GM18909 (cell line): ENCODE results near the gene FBXO34.
"Not testable (repeated sequence)": the region's sequence is repeated elsewhere in the genome, so short reads cannot be mapped to it uniquely, and the experiment has no call there.

ENCODE experiments used
- ATAC-seq: cut with Tn5 transposase; IDR thresholded peaks from one replicate; pipeline ENCODE4 v1.9.1; 2021; ENCODE audit warnings: mild to moderate bottlenecking; ENCODE audit not compliant: unreplicated experiment, poor library complexity

The FBXO34 gene

GRCh38 chr14:55373784-55374705, 102.8 kb downstream of the FBXO34 start:
- no peak for ATAC-seq

- no peak for ATAC-seq
Measured at GRCh38 chr14:55374771-55375170, 103.5 kb downstream of the FBXO34 start.

GRCh38 chr14:55377236-55377635, 106.0 kb downstream of the FBXO34 start:
- ATAC-seq, result no peak

- ATAC-seq, result no peak
Measured at GRCh38 chr14:55381040-55381439, 109.8 kb downstream of the FBXO34 start.

GRCh38 chr14:55381561-55381960, 110.3 kb downstream of the FBXO34 start:
- no peak for ATAC-seq

- no peak for ATAC-seq
Measured at GRCh38 chr14:55382483-55382882, 111.3 kb downstream of the FBXO34 start.

DNA sequence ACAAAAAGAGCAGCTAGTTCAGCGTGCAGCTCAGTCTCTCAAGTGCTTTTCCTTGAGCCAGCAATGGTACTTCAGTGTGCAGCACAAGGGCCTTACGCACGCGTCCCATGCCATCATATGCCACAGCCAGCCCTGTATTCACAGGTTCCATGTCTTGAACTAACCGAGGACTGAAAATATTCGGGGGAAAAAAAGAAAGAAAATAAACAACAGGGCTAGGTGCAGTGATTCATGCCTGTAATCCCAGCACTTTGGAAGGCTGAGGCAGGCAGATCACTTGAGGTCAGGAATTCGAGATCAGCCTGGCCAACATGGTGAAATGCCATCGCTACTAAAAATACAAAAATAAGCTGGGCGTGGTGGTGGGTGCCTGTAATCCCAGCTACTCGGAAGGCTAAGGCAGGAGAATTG, 111.8 kb downstream of the FBXO34 start:
- not testable (repeated sequence) for ATAC-seq

DNA sequence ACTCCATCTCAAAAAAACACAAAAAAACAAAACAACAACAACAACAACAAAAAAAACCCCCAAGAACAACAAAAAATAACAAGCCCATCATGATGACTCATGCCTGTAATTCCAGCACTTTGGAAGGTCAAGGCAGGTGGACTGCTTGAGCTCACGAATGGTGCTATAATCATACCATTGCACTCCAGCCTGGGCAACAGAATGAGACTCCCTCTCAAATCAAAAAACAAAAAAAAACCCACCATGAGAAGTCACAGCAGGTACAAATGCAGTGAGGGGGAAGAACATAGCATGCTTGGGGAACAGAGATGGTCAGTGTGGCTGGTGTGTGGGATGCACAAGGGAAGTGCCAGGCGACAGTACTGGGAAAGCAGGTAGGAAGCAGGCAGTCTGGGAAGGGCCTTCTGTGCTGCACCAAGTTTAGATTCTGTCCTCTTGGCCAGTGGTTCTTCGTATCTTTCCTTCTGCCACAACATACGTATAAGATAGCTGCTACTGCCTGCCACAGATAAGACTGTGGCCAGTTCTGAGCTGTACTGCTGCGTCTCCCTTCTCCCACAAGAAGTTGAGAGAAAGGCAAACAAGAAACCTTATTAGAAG, 112.4 kb downstream of the FBXO34 start:
- ATAC-seq, result no peak

GRCh38 chr14:55384536-55384935, 113.3 kb downstream of the FBXO34 start:
- ATAC-seq, result no peak

GRCh38 chr14:55386037-55386808, 115.0 kb downstream of the FBXO34 start:
- ATAC-seq, result no peak

DNA sequence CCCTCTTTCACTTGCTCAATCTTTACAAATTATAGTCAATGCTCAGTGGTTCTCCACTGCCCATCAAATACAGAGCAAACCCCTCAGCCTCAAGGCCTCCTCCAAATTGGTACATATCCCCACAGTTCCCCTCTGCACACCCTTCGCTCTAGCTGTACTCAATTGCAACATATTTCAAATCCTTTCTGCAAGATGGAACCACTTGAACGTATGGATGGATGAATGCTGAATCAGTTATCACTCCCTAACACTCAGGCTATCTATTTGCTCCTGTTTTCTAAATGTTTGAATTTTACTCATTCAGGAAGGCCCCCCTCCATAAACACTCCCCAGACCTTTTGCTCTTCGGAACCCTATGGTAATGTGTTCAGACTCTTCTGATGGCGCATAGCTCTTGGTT, 115.9 kb downstream of the FBXO34 start:
- ATAC-seq, result no peak

GRCh38 chr14:55388160-55388559, 116.9 kb downstream of the FBXO34 start:
- no peak for ATAC-seq

GRCh38 chr14:55389330-55389729, 118.1 kb downstream of the FBXO34 start:
- no peak for ATAC-seq

- ATAC-seq, result no peak
Measured at GRCh38 chr14:55398679-55399078, 127.5 kb downstream of the FBXO34 start.

GRCh38 chr14:55399183-55399582, 128.0 kb downstream of the FBXO34 start:
- no peak for ATAC-seq

DNA sequence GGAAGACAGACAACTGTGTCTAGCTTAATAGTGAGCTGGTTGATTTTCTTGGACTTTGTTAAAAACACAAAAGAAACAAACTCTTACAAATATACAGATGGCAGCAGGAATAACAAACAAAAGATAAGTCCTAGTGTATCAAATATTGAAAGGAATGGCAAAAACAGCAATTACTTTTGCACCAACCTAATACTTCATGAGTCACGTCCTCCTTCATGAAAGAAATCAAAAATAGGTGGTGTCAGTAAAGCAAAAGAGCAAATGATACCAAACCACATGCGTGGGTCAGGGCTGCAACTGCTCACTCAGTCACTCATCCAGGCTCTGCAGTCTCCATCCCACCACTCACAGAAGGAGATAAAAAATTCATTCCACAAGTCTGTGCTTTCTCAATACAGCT, 128.6 kb downstream of the FBXO34 start:
- no peak for ATAC-seq

DNA sequence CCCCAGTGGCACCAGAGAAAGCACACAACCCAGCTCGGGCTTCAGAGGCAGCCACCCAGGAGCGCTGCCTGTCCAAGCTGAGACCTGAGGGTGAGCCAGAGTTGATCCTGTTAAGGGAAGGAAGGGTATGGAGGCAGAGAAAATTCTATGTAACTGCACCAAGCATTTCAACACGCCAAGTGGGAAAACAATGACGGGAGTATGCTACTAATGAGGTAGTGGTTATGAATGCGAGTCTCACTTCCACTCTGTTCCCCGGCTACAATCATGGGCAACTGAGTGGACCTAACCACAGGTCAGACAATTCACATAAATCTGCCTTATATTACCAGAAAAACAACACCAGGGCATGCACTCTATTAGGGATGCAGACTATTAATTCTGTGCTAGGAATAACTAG, 130.5 kb downstream of the FBXO34 start:
- no peak for ATAC-seq
